Prostate gland (tissue), 2 donors: ENCODE measurements around the gene TCF15. TPM values are rescaled to one million over a fixed set of nuclear protein-coding genes. Genes with fewer than 3 reads are reported as not detected.

ENCODE experiments used
- DNase-seq: peaks from one replicate; pipeline ENCODE4 v3.0.0-alpha.2; 2019; ENCODE audit warnings: low spot score
- H3K27ac ChIP-seq, 2 donors: fragments of 200-600 bp; sonication (generic); 2 replicates each; pipeline ENCODE4 v1.5.1; 2017 to 2019
- H3K27me3 ChIP-seq: fragments of 200-600 bp; sonication (generic); replicated peaks from 2 replicates; pipeline ENCODE4 v1.5.1; 2019; ENCODE audit not compliant: insufficient read depth
- H3K36me3 ChIP-seq, 2 donors: fragments of 200-600 bp; sonication (generic); 1 replicate in 1 of 2; 2 replicates in 1 of 2; pipeline versions ENCODE4 v1.5.1 to v1.8.1; 2017 to 2019
- H3K4me1 ChIP-seq: fragments of 200-600 bp; sonication (generic); replicated peaks from 2 replicates; pipeline ENCODE4 v1.5.1; 2019
- H3K4me3 ChIP-seq, 2 donors: fragments of 200-600 bp; sonication (generic); 2 replicates each; pipeline ENCODE4 v1.5.1; 2017 to 2019
- H3K9me3 ChIP-seq: fragments of 200-600 bp; sonication (generic); 2 replicates; pipeline ENCODE4 v1.5.1; 2017
- POLR2A ChIP-seq: fragments of 450-650 bp; IDR thresholded peaks from one replicate; pipeline ENCODE4 v1.6.1; 2016; ENCODE audit warnings: antibody characterized with exemption, mild to moderate bottlenecking
- POLR2AphosphoS5 ChIP-seq: sonication (generic); formaldehyde crosslinking; IDR thresholded peaks from one replicate; pipeline ENCODE4 v1.6.1; 2017; ENCODE audit warnings: antibody characterized with exemption
- WGBS: methylation state at CpG from one replicate; pipeline ENCODE4 v1.1.5; 2018; 5-methylcytosine and 5-hydroxymethylcytosine counted together
- intact Hi-C: fragments of 100-400 bp; cut with DNase I; formaldehyde crosslinking; loops from one replicate; pipeline ENCODE4 v1.14.2; 2022
- total RNA-seq, 2 donors: library from RNA; depleted of rRNA; stranded (reverse); fragments of >200 nt; gene quantifications; one replicate each; pipeline ENCODE4 v1.1.0, GENCODE V29; 2016
- TF ChIP-seq, protein P1 (sequence below), 4 experiments: fragments of 200-600 bp in 2 of 4; fragments of 450-650 bp in 2 of 4; sonication (generic) in 2 of 4; IDR thresholded peaks; 1 replicate in 3 of 4; 2 replicates in 1 of 4; pipeline ENCODE4 v1.5.1; 2016 to 2019; ENCODE audit warnings: antibody characterized with exemption in 4 of 4, mild to moderate bottlenecking in 2 of 4, moderate library complexity in 2 of 4

TCF15 gene
- total RNA-seq, 2 donors from 2014 or later: 0.55 to 0.68 TPM

DNA sequence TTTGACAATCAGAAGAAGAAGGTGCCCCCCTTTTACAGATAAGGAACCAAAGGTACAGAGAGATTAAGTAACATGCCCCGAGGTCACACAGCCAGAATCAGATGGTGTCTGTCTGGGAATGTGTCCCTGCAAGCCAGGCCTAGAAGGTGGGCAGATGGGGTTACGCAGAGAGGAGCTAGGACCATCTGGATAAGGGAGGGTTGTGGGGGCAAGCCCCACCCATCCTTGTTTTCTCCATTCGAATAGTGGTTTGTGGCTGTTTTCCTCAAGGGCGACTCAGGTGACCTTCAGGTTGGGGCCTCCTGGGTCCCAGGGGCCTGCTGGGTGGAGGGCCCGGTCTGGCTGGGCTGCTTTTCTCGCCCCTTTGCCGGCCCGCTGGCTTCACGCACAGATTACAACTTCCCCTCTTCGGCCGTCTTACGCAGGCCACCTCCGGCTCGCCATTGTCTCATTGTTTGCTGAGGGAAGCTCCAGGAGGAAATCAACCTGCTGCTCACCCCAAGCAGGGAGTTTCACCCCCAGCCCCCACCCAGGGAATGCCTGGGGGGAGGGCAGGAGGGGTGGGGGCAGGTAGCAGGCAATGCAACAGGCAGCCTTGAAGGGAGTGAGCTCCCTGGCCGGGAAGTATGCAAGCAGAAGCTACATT, 35.7 kb downstream of the TCF15 start:
- no peaks in the 10 kb centered on the region for H3K36me3 ChIP-seq
- H3K4me3 ChIP-seq: no peak overlapping the region
- WGBS: 67% methylated on average over 15 of the region's 15 CpGs
- DNase-seq: no peak
- intact Hi-C loops: no loop called here
- no peaks in the 10 kb centered on the region for H3K4me1 ChIP-seq
- H3K27me3 ChIP-seq: no peaks in the 10 kb centered on the region
- H3K27ac ChIP-seq: no peak overlapping the region
- TF ChIP-seq, protein P1, sequence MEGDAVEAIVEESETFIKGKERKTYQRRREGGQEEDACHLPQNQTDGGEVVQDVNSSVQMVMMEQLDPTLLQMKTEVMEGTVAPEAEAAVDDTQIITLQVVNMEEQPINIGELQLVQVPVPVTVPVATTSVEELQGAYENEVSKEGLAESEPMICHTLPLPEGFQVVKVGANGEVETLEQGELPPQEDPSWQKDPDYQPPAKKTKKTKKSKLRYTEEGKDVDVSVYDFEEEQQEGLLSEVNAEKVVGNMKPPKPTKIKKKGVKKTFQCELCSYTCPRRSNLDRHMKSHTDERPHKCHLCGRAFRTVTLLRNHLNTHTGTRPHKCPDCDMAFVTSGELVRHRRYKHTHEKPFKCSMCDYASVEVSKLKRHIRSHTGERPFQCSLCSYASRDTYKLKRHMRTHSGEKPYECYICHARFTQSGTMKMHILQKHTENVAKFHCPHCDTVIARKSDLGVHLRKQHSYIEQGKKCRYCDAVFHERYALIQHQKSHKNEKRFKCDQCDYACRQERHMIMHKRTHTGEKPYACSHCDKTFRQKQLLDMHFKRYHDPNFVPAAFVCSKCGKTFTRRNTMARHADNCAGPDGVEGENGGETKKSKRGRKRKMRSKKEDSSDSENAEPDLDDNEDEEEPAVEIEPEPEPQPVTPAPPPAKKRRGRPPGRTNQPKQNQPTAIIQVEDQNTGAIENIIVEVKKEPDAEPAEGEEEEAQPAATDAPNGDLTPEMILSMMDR (IDR thresholded peaks at IDR 0.05): no peak
- no peak for TF ChIP-seq POLR2AphosphoS5
- no peak for TF ChIP-seq POLR2A
- no peaks in the 10 kb centered on the region for H3K9me3 ChIP-seq

DNA sequence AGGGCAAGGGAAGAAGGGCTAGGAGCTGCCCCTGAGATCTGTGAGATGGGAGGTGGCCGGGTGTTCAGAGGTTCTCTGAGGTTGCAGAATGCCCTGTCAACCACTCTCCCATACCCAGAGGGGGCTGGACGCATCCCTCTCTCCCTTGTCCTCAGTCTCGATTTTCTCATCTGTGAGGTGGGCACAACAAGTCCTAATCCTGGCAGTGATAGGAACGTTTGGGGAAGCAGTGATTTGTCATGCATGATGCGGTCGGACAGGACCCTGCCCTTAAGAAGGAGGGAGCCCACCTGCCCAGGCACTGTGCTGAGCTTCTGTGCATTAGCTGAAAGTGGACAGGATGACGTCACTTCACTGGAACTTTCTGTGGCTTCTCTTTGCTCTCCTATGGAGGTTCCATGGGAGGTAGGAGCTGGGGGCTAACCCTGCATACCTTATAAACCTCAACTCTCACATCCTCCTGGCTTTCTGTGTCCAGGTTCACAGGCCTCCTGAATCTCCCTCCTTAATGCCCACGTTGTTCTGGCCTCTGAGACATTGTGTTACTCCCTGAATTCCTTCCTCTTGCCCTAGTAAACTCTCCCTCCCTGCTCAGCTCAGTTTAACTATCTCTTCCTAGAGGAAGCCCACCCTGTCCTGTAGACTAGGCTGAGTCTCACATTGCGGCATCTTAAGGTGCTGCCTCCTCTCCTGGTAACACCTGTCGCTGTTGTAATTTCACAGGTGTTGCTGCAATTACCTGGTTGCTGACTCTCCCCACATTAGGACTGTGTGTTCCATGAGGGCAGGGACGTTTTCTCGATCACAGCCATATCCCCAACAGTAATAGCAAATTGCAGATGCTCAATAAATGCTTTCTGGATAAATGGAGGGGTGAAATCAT, 36.5 kb downstream of the TCF15 start:
- WGBS: 83% methylated on average over 12 of the region's 12 CpGs
- H3K4me3 ChIP-seq: no peak overlapping the region
- no peak for DNase-seq
- H3K27ac ChIP-seq: no peak overlapping the region
- no peaks in the 10 kb centered on the region for H3K27me3 ChIP-seq
- intact Hi-C loops: no loop called here
- H3K9me3 ChIP-seq: no peaks in the 10 kb centered on the region
- no peak for TF ChIP-seq POLR2AphosphoS5
- TF ChIP-seq POLR2A: no peak
- TF ChIP-seq, protein P1 (IDR thresholded peaks at IDR 0.05): no peak
- H3K36me3 ChIP-seq: no peaks in the 10 kb centered on the region
- H3K4me1 ChIP-seq: no peaks in the 10 kb centered on the region

DNA sequence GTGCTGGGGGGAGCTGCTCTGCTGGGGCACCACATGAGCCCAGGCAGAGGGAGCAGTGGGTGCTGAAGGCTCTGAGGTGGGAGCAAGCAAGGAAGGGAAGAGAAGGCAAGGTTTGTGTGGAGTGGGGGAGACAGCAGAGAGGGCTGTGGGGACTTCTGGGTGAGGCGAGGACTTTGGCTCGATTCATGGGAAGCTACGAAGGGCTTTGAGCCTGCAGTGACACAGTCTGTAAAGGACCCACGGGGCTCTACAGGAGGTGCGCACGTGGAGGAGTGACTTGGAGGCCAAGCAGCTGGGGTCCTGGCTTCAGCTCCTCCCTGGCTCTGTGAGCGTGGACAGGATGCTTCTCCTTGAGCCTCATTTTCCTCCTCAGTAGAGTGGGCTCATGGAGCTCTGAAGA, 37.4 kb downstream of the TCF15 start:
- Histone ChIP-seq H3K36me3 (no peaks in the 10 kb centered on the region), H3K9me3 (no peaks in the 10 kb centered on the region), H3K27ac (no peak overlapping the region), H3K4me1 (no peaks in the 10 kb centered on the region), H3K4me3 (no peak overlapping the region), H3K27me3 (no peaks in the 10 kb centered on the region)
- intact Hi-C loops: no loop called here
- 49% methylated on average over 7 of the region's 7 CpGs for WGBS
- no peak for TF ChIP-seq POLR2A
- no peak for TF ChIP-seq POLR2AphosphoS5
- TF ChIP-seq, protein P1 (IDR thresholded peaks at IDR 0.05): no peak
- DNase-seq: no peak

DNA sequence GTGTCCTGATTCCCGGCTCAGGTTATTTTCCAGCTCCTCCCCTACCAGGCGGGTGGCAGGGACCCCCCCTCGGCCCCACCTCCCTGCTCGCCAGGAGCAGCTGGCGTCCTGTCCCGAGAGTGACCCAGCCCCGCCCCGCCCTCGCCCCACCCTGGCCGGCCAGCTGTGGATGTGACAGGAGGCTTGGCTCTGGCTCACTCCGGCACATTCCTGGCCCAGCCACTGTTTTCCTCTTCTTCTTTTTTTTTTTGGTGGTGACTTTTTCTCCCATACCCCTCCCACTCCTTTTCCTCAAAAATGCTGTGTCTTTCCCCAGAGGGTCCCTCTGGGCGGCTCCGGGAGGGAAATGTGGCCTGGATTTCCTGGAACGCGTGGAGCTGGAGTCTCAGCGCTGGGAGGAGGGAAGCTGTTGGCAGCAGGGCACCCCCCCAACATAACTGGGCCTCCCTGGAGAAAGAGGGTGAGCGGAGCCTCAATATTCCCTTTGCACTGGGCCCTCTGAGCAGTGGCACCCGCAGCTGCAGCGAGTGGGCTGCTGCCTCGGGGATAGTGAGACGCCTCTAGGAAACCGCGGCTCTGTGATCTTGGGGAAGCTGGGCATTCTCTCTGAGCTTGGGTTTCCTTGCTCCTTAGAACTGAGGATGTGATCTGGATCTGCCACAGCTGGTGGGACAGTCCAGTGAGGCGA, 38.2 kb downstream of the TCF15 start:
- Histone ChIP-seq H3K4me3 (no peak overlapping the region), H3K27me3 (no peaks in the 10 kb centered on the region)

More for the DNA sequence above, 38.2 kb downstream of the TCF15 start:
- no peak overlapping the region for H3K27ac ChIP-seq
- TF ChIP-seq POLR2AphosphoS5: no peak
- no peak for TF ChIP-seq POLR2A
- TF ChIP-seq, protein P1 (IDR thresholded peaks at IDR 0.05): no peak
- no peaks in the 10 kb centered on the region for H3K9me3 ChIP-seq
- DNase-seq: peak; percentile 14
- no peaks in the 10 kb centered on the region for H3K4me1 ChIP-seq
- no peaks in the 10 kb centered on the region for H3K36me3 ChIP-seq
- 6% methylated on average over 21 of the region's 24 CpGs for WGBS
- intact Hi-C loops: no loop called here
